Endometrium (tissue), 2 donors: ENCODE measurements around the gene PPP3R1.

Experiments used
- FAIRE-seq: peaks from 2 replicates; lab custom pipeline; 2012; peaks lifted over from hg19 to GRCh38; lab: Jason Lieb, UNC
- donor health status: control.
- donor health status: control.

Gene PPP3R1

DNA sequence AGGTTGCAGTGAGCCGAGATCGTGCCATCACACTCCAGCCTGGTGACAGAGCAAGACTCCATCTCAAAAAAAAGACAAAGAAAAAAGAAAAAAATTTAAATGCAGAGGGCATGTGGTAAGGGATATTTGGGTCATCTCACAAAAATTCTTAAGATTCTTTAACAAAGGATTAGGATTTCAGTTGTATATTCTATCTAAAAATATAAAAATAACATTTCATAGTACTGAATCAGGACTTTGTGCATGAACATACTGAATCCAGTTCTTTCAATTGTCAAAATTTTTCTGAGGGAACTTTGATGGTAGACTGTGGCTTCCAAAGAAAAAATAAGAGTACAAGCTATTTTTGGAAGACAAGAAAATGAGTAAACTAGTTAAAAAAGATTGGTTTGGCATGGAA, 6.5 kb upstream of the PPP3R1 start:
- no peak for FAIRE-seq

DNA sequence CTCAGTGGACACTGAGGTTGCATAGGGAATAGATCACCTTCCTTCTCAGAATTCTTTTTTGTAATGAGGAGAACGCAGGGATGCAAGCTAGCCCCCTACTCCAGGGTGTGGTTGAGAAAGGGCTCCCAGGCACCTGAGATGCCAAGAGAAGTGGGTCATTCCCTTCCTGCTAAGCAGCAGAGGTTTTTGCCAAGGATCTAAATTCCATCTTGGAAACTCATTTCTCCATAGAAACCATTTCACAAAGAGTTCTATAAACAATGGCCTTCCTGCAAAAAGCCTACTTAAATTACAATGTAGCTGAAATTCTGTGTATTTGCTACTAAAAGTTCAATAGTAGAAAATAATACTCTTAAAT, 3.7 kb upstream of the PPP3R1 start:
- FAIRE-seq = no peak

GRCh38 chr2:68253219-68254068, 1.1 kb upstream of the PPP3R1 start:
- no peak for FAIRE-seq

- FAIRE-seq = no peak
Observed at GRCh38 chr2:68251855-68252399, 405 bp downstream of the PPP3R1 start.

DNA sequence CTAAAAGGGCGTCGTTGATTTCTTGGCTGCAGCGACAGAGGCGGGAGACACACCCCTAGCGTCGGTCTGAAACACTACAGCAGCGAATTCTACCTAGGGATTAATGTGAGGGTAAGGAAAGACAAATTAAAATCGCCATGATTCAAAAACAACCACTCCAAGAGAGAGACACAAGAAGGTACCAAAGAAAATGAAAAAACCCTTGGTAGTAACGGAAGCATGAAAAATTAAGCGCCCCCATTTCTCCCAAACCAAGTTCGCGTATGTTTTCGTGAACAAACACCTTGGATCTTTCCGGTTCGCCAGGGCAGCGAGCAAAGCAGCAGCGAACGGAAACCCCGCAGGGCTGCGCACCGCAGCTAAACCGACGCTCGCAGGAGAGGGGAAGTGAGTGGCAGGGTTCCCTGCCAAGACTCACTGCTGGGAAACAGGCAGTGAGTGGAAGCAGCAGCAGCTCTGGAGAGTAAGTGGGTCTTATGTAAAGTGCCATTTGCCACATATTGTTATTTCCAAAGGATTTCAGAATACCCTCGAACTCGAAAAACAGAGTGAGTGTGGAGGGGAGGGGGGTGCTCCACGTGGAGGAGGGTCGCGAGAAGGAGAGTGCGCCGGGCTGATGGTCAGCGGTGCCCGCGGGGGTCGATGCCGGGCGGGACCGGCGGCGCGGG, 1.0 kb downstream of the PPP3R1 start:
- peak; percentile 43 for FAIRE-seq

DNA sequence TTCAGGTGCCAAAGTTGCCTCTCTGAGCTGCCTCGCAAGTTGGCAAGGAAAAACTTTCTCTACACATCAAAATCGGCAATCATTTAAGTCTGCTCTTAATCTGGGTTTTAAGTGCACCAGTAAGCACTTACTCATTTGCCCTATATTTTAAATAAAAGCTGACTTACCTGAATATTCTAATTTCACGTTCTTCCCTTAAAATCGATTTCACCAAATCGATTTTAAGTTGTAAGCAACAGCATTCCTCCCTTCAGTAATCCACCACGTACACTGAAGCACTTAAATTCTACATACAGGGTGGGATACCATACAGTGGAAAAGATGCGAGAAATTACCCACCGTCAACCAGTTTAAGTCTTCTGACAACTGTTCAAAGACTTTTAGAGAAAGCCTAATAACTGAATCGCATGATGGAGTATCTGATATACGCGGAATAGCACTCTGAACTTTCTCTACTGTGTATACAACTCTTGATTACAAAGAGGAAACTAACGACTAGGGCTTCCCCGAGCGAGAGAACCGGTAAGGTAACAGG, 1.6 kb downstream of the PPP3R1 start:
- FAIRE-seq = no peak

GRCh38 chr2:68250196-68250595, 2.1 kb downstream of the PPP3R1 start:
- FAIRE-seq = no peak

DNA sequence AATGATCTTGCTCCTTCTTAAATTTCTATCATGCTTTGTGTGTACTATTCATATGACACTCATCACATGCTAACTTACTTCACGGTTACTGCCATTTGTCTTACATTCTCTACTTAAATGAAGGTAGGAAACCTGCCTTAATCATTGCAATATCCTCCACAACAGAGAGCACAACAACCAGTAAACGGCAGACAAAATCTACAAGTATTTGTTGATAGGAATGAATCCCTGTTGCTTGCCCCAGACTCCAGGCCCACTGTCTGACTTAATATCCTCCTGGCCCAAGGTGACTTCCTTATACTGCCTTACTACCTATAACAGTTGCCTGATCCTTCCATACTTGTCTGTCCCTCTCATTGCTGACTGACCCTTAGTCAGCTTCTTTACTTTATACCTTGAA, 3.5 kb downstream of the PPP3R1 start:
- no peak for FAIRE-seq

DNA sequence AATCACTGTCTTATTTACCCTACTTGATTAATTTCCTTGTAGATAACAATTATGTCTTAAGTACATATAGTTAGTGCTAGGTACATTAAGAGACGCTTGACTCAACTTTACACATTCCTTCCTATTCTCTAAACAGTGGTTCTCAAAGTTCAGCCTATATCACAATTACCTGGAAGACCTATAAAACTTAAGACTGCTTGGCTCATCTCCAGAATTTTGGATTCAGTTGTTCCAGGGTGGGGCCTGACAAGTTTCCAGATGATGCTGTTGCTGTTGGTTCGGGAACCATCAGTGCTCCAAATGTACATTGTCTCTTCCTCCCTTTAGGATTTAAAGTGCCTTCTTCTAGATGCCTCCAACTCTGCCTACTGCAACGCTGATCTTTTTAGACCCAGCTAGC, 4.0 kb downstream of the PPP3R1 start:
- FAIRE-seq = no peak

- no peak for FAIRE-seq
Observed at GRCh38 chr2:68246396-68246795, 5.9 kb downstream of the PPP3R1 start.

- no peak for FAIRE-seq
Observed at GRCh38 chr2:68245672-68246071, 6.7 kb downstream of the PPP3R1 start.

- FAIRE-seq = no peak
Observed at GRCh38 chr2:68245066-68245465, 7.3 kb downstream of the PPP3R1 start.

DNA sequence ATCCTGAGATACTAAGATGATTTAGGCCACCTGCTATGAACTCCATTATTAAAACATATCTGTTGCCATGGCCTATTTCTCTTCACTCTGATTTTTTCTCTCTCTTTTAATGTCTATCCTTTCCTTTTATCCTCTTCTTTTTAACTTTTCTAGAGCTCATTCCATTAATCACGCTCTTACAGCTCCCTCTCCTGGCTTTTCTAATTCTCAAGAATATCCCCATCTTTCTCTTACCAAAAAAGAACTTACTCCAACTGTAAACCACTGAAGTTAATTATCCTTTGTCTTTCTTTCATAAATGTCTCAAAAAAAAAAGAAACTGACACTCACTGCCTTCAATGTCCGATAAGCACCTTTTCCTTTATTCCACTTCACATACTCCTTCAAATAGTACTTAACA, 7.9 kb downstream of the PPP3R1 start:
- no peak for FAIRE-seq

GRCh38 chr2:68241732-68242131, 10.6 kb downstream of the PPP3R1 start:
- no peak for FAIRE-seq

DNA sequence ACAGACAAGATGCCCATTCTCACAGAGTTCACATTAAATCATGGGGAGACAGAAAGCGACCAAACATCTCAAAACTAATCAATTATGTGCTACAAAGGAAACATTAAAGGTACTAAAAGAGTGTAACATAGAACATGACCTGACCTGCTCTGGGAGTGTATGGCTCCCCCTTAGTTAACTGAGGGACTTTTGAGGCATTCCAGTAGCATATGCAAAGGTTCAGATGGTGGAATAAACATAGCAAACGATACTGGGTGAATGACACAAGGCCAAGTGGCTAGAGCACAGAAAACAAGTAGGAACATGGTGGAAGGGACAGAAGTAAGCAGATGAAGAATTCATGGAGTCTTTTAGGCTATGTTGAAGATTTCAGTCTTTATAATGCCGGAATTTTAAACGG, 11.9 kb downstream of the PPP3R1 start:
- FAIRE-seq = no peak

GRCh38 chr2:68238955-68239822, 13.1 kb downstream of the PPP3R1 start:
- no peak for FAIRE-seq

- FAIRE-seq = no peak
Observed at GRCh38 chr2:68237976-68238580, 14.3 kb downstream of the PPP3R1 start.

GRCh38 chr2:68237404-68237803, 14.9 kb downstream of the PPP3R1 start:
- FAIRE-seq = no peak

DNA sequence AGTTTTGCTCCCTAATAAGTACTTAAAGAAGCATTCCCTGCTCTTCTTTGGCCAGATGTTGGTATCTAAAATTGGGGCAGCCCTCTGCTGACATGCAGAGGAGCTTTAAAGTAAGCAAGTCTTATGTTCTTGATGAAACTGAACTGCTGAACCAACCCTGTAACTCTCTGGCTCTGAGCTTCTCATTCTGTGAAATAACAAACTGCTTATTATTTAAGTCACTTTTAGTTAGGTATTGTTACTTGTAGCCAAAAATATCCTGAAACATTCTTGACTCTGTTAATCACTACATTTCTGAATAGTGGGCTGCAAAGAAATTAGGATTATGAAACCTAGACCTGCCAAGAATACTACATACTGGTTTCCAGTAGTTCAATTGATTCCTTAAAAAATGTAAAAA, 15.5 kb downstream of the PPP3R1 start:
- FAIRE-seq = no peak

GRCh38 chr2:68236103-68236734, 16.1 kb downstream of the PPP3R1 start:
- FAIRE-seq = no peak

GRCh38 chr2:68235090-68235489, 17.2 kb downstream of the PPP3R1 start:
- no peak for FAIRE-seq
